ENCODE measurements around the gene MEGF11. TPM values are rescaled to one million over a fixed set of nuclear protein-coding genes. Genes with fewer than 3 reads are reported as not detected.

MEGF11 gene
- total RNA-seq, 4 donors from 2014 or later = 2.4 to 8.5 (median 4.3) TPM

GRCh38 chr15:65918357-65918920, 335.1 kb downstream of the MEGF11 start:
- Histone ChIP-seq H3K27me3 (no peaks in the 10 kb centered on the region), H3K36me3 (no peaks in the 10 kb centered on the region), H3K9me3 (no peaks in the 10 kb centered on the region), H3K4me1 (peaks cover 5% of the 10 kb centered on the region), H3K27ac (no peak overlapping the region), H3K4me3 (no peak overlapping the region)
- 80% methylated on average over 3 of the region's 3 CpGs for WGBS
- no peak for TF ChIP-seq CTCF (IDR thresholded peaks at IDR 0.05)
- no peak for DNase-seq (ENCODE audit: low spot score in 2 of 2)

- WGBS = 91% methylated on average over 4 of the region's 4 CpGs
- H3K27me3 ChIP-seq = no peaks in the 10 kb centered on the region
- TF ChIP-seq CTCF (IDR thresholded peaks at IDR 0.05) (no peak), POLR2AphosphoS5 (IDR thresholded peaks at IDR 0.05) (no peak), EP300 (IDR thresholded peaks at IDR 0.05) (no peak), POLR2A (IDR thresholded peaks at IDR 0.05) (no peak)
- no peak overlapping the region for H3K27ac ChIP-seq
- H3K4me3 ChIP-seq = no peak overlapping the region
- no peaks in the 10 kb centered on the region for H3K36me3 ChIP-seq
- no peaks in the 10 kb centered on the region for H3K9me3 ChIP-seq
- H3K4me1 ChIP-seq = peaks cover 5% of the 10 kb centered on the region
- DNase-seq (ENCODE audit: low spot score in 2 of 2) = no peak
Observed at GRCh38 chr15:65917936-65918335, 335.6 kb downstream of the MEGF11 start.

- whole genome bisulfite sequencing = 89% methylated on average over 3 of the region's 3 CpGs
- Histone ChIP-seq H3K27ac (no peak overlapping the region), H3K27me3 (no peaks in the 10 kb centered on the region), H3K36me3 (no peaks in the 10 kb centered on the region), H3K9me3 (no peaks in the 10 kb centered on the region), H3K4me1 (peaks cover 5% of the 10 kb centered on the region), H3K4me3 (no peak overlapping the region)
- TF ChIP-seq CTCF (IDR thresholded peaks at IDR 0.05) (no peak), POLR2AphosphoS5 (IDR thresholded peaks at IDR 0.05) (no peak), EP300 (IDR thresholded peaks at IDR 0.05) (no peak), POLR2A (IDR thresholded peaks at IDR 0.05) (no peak)
- no peak for DNase-seq (ENCODE audit: low spot score in 2 of 2)
Observed at GRCh38 chr15:65917407-65917756, 336.2 kb downstream of the MEGF11 start.

- Histone ChIP-seq H3K27ac (no peak overlapping the region), H3K9me3 (no peaks in the 10 kb centered on the region), H3K4me1 (peaks cover 5% of the 10 kb centered on the region), H3K36me3 (no peaks in the 10 kb centered on the region), H3K4me3 (no peak overlapping the region), H3K27me3 (no peaks in the 10 kb centered on the region)
- 55% methylated on average over 16 of the region's 16 CpGs for WGBS
- no peak for DNase-seq (ENCODE audit: low spot score in 2 of 2)
- TF ChIP-seq POLR2A (IDR thresholded peaks at IDR 0.05) (no peak), POLR2AphosphoS5 (IDR thresholded peaks at IDR 0.05) (no peak), CTCF (IDR thresholded peaks at IDR 0.05) (peak in 1 of 2 donors; percentile 46)
Observed at GRCh38 chr15:65916664-65917406, 336.7 kb downstream of the MEGF11 start.

GRCh38 chr15:65916041-65916663, 337.4 kb downstream of the MEGF11 start:
- H3K36me3 ChIP-seq = peaks cover 4% of the 10 kb centered on the region
- H3K9me3 ChIP-seq = no peaks in the 10 kb centered on the region
- peaks cover 5% of the 10 kb centered on the region for H3K4me1 ChIP-seq
- no peaks in the 10 kb centered on the region for H3K27me3 ChIP-seq
- DNase-seq (ENCODE audit: low spot score in 2 of 2) = no peak
- WGBS = 78% methylated on average over 7 of the region's 7 CpGs
- H3K27ac ChIP-seq = no peak overlapping the region
- no peak overlapping the region for H3K4me3 ChIP-seq
- TF ChIP-seq POLR2AphosphoS5 (IDR thresholded peaks at IDR 0.05) (no peak), CTCF (IDR thresholded peaks at IDR 0.05) (no peak), EP300 (IDR thresholded peaks at IDR 0.05) (no peak), POLR2A (IDR thresholded peaks at IDR 0.05) (no peak)
